A549 (cell line): ENCODE results near the gene EDIL3.

ENCODE experiments used
- CTCF ChIP-seq: fragments of >200 bp; sonication (Bioruptor Twin); formaldehyde crosslinking; IDR thresholded peaks from 3 replicates; pipeline ENCODE4 v1.5.1; 2016
- EHMT2 ChIP-seq: fragments of 200-600 bp; sonication (generic); IDR thresholded peaks from 2 replicates; pipeline ENCODE4 v1.6.1; 2016; ENCODE audit warnings: antibody characterized with exemption, low read depth, mild to moderate bottlenecking, moderate library complexity
- EP300 ChIP-seq, 2 experiments: fragments of >200 bp; sonication (Bioruptor Twin); formaldehyde crosslinking; IDR thresholded peaks; 2 replicates in 1 of 2; 3 replicates in 1 of 2; pipeline ENCODE4 v1.6.1; 2016 to 2017
- FOSL2 ChIP-seq, 2 experiments: fragments of 450-650 bp in 1 of 2; fragments of >200 bp in 1 of 2; sonication (Bioruptor Twin) in 1 of 2; formaldehyde crosslinking; IDR thresholded peaks; 2 replicates each; pipeline versions ENCODE4 v1.5.0 to v1.6.1; 2016 to 2020; ENCODE audit warnings: mild to moderate bottlenecking in 1 of 2, moderate library complexity in 1 of 2
- HOXB13 ChIP-seq: fragments of 250-450 bp; sonication (Bioruptor Pico); IDR thresholded peaks from 2 replicates; pipeline ENCODE4 v1.5.0; 2020; ENCODE audit warnings: low read depth, mild to moderate bottlenecking, moderate library complexity
- NR3C1 ChIP-seq: fragments of >200 bp; sonication (Bioruptor Twin); formaldehyde crosslinking; IDR thresholded peaks from 3 replicates; pipeline ENCODE4 v1.6.1; 2017
- POLR2A ChIP-seq: IDR thresholded peaks from 2 replicates; pipeline ENCODE4 v1.6.1; 2012; ENCODE audit warnings: mild to moderate bottlenecking, low read length
- REST ChIP-seq: fragments of 200-600 bp; sonication (generic); IDR thresholded peaks from 2 replicates; pipeline ENCODE4 v1.6.1; 2016; ENCODE audit warnings: antibody characterized with exemption, mild to moderate bottlenecking, moderate library complexity
- TF ChIP-seq, protein P1 (sequence below): fragments of >200 bp; sonication (Bioruptor Twin); formaldehyde crosslinking; IDR thresholded peaks from 3 replicates; pipeline ENCODE4 v1.6.1; 2016
- TF ChIP-seq, protein P2 (sequence below): fragments of 450-650 bp; IDR thresholded peaks from 2 replicates; pipeline ENCODE4 v1.6.1; 2014; ENCODE audit warnings: antibody characterized with exemption
- TF ChIP-seq, protein P3 (sequence below): fragments of 250-450 bp; sonication (Bioruptor Pico); IDR thresholded peaks from 2 replicates; pipeline ENCODE4 v1.5.0; 2020; ENCODE audit warnings: low read depth, mild to moderate bottlenecking, moderate library complexity

DNA sequence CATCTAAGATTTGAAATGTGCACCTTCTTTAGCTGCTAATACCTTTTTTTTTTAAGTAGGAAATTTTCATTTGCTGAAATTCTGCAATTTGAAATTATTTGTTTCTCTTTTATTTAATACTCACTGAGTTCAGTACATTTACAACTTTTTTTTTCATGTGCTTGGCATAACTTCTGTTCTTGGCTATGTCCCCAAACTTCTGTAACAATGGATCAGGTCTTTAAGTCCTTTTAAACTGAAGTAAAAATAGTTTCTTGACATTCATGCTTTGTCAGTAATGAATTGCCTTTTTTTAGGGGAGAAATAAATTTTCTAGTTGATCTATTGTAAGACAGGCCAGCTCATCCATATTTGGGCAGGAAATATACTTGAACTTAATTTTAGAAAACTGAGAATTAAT, 41.5 kb downstream of the EDIL3 start:
- TF ChIP-seq FOSL2 (IDR thresholded peaks at IDR 0.05) (no peak), FOSL2 (CRISPR knock-in tag; IDR thresholded peaks at IDR 0.05) (no peak), POLR2A (no peak), CTCF (no peak), EHMT2 (no peak), HOXB13 (CRISPR knock-in tag) (no peak), EP300 (IDR thresholded peaks at IDR 0.05) (no peak), REST (no peak), NR3C1 (no peak)
- TF ChIP-seq, protein P1, sequence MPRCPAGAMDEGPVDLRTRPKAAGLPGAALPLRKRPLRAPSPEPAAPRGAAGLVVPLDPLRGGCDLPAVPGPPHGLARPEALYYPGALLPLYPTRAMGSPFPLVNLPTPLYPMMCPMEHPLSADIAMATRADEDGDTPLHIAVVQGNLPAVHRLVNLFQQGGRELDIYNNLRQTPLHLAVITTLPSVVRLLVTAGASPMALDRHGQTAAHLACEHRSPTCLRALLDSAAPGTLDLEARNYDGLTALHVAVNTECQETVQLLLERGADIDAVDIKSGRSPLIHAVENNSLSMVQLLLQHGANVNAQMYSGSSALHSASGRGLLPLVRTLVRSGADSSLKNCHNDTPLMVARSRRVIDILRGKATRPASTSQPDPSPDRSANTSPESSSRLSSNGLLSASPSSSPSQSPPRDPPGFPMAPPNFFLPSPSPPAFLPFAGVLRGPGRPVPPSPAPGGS: no peak
- TF ChIP-seq, protein P2, sequence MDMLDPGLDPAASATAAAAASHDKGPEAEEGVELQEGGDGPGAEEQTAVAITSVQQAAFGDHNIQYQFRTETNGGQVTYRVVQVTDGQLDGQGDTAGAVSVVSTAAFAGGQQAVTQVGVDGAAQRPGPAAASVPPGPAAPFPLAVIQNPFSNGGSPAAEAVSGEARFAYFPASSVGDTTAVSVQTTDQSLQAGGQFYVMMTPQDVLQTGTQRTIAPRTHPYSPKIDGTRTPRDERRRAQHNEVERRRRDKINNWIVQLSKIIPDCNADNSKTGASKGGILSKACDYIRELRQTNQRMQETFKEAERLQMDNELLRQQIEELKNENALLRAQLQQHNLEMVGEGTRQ: no peak
- TF ChIP-seq, protein P3, sequence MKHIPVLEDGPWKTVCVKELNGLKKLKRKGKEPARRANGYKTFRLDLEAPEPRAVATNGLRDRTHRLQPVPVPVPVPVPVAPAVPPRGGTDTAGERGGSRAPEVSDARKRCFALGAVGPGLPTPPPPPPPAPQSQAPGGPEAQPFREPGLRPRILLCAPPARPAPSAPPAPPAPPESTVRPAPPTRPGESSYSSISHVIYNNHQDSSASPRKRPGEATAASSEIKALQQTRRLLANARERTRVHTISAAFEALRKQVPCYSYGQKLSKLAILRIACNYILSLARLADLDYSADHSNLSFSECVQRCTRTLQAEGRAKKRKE (CRISPR knock-in tag): no peak
